Measurements from ENCODE around the gene GOLGA3.
A peak's percentile ranks its signal among the peaks of the same experiment; 100 is the strongest.
"Not testable (repeated sequence)": the region's sequence is repeated elsewhere in the genome, so short reads cannot be mapped to it uniquely, and the experiment has no call there.

GOLGA3 gene

GRCh38 chr12:132766380-132767085 is 62.1 kb downstream of the GOLGA3 start:
- peaks cover 42% of the 10 kb centered on the region for H3K4me1 Mint-ChIP-seq (ENCODE audit: low read depth)
- H3K27ac Mint-ChIP-seq = no peak overlapping the region
- no peak overlapping the region for H3K4me3 Mint-ChIP-seq
- H3K36me3 Mint-ChIP-seq = peaks cover 2% of the 10 kb centered on the region
- H3K27me3 Mint-ChIP-seq = no peaks in the 10 kb centered on the region
- no peaks in the 10 kb centered on the region for H3K9me3 Mint-ChIP-seq (ENCODE audit: low read depth)

GRCh38 chr12:132765361-132765760 is 63.3 kb downstream of the GOLGA3 start:
- Mint-ChIP-seq H3K9me3 (ENCODE audit: low read depth) (no peaks in the 10 kb centered on the region), H3K36me3 (peaks cover 4% of the 10 kb centered on the region), H3K27me3 (no peaks in the 10 kb centered on the region), H3K4me1 (ENCODE audit: low read depth) (peaks cover 41% of the 10 kb centered on the region), H3K27ac (no peak overlapping the region), H3K4me3 (no peak overlapping the region)

DNA sequence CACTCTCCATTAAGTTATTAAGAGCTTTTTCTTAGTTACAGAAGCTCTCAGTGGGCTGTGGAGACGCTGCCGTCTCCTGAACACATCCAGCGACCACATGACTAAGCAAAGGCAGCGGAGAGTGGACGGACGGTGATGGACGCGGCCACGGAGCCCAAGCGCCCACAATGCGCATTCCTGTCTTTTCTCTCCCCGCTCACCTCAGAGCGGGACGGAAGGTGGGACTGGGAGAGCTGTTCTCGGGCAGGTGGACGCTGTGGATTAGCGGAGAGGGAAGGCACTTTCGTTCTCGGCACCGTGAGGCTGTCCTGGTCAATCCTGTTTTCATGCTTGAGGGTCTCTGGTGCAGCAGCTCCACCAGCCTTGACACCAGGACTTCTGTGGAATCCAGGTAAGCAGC is 64.4 kb downstream of the GOLGA3 start:
- H3K36me3 Mint-ChIP-seq = peaks cover 5% of the 10 kb centered on the region
- H3K4me1 Mint-ChIP-seq (ENCODE audit: low read depth) = peaks cover 38% of the 10 kb centered on the region
- H3K27ac Mint-ChIP-seq = no peak overlapping the region
- no peak overlapping the region for H3K4me3 Mint-ChIP-seq
- H3K27me3 Mint-ChIP-seq = no peaks in the 10 kb centered on the region
- no peaks in the 10 kb centered on the region for H3K9me3 Mint-ChIP-seq (ENCODE audit: low read depth)

DNA sequence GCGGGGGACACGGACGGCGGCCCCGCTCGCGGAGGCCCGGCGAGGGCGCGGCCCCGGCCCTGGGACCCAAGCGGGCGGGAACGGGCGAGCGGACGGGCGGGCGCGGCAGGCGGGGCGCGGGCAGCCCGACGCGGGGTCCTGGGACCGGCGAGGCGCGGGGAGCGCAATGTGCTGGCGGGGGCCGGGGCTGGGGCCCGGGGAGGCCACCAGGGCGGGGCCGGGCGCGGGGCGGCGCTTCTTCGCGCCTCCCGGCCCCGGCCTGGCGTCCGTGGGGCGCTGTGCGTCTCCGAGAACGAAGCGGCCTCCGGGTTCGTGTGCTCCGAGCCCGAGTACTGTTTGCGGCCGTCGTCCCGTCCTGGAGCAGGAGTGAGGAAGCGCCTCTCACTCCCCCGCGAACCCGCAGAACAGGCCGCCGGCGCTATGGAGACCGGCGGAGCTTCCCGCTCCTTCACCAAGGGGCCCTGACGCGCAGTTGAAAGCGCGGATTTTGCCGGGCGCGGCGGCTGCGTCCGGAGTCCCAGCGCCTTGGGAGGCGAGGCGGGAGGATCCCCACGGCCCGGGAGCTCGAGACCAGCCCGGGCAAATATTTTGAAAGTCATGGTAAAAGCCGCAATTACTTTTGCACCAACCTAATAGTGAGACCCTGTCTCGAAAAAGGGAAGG is 66.6 kb downstream of the GOLGA3 start:
- H3K9me3 Mint-ChIP-seq (ENCODE audit: low read depth) = no peaks in the 10 kb centered on the region
- peak overlapping the region; percentile 66 for H3K27ac Mint-ChIP-seq
- peak overlapping the region; percentile 78 for H3K4me3 Mint-ChIP-seq
- no peaks in the 10 kb centered on the region for H3K27me3 Mint-ChIP-seq
- peaks cover 3% of the 10 kb centered on the region for H3K36me3 Mint-ChIP-seq
- peaks cover 23% of the 10 kb centered on the region for H3K4me1 Mint-ChIP-seq (ENCODE audit: low read depth)

- Mint-ChIP-seq H3K27me3 (no peaks in the 10 kb centered on the region), H3K27ac (peak within 1 kb of the TSS; percentile 98), H3K4me3 (peak within 1 kb of the TSS; percentile 99), H3K9me3 (ENCODE audit: low read depth) (no peaks in the 10 kb centered on the region), H3K4me1 (ENCODE audit: low read depth) (peaks cover 26% of the 10 kb centered on the region), H3K36me3 (peaks cover 3% of the 10 kb centered on the region)
Observed at GRCh38 chr12:132761032-132761920, 67.4 kb downstream of the GOLGA3 start, which contains the start of gene ANKLE2. TSS of gene ANKLE2 (minus strand) at chr12:132761832. CDS start at chr12:132761798, 34 bp downstream.

DNA sequence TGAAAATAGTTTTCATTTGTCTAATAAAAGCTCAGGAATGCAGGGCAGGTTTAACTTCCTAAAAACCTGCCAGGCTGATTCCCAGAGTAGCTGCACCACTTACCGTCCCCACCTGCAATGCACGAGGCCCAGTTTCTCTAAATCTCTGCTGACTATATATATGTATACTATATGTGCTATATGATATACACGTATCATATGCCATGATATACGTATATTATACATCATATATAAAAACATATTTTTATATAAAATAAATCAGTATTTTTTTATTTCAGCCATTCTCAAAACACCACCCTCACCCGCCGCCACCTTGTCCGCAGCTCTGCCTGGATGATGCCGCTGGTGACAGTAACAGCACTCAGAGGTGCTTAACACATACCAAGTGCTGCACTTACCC is 69.3 kb downstream of the GOLGA3 start:
- H3K27me3 Mint-ChIP-seq = no peaks in the 10 kb centered on the region
- H3K4me1 Mint-ChIP-seq (ENCODE audit: low read depth) = peaks cover 32% of the 10 kb centered on the region
- H3K9me3 Mint-ChIP-seq (ENCODE audit: low read depth) = no peaks in the 10 kb centered on the region
- no peak overlapping the region for H3K27ac Mint-ChIP-seq
- H3K36me3 Mint-ChIP-seq = peaks cover 3% of the 10 kb centered on the region
- H3K4me3 Mint-ChIP-seq = peak overlapping the region; percentile 47

- H3K27me3 Mint-ChIP-seq; H3K36me3 Mint-ChIP-seq; H3K4me3 Mint-ChIP-seq; H3K27ac Mint-ChIP-seq; H3K9me3 Mint-ChIP-seq (ENCODE audit: low read depth): not testable (repeated sequence)
- peaks cover 32% of the 10 kb centered on the region for H3K4me1 Mint-ChIP-seq (ENCODE audit: low read depth)
Observed at GRCh38 chr12:132758825-132759224, 69.8 kb downstream of the GOLGA3 start.

- H3K27ac Mint-ChIP-seq = peak overlapping the region; percentile 22
- no peak overlapping the region for H3K4me3 Mint-ChIP-seq
- H3K4me1 Mint-ChIP-seq (ENCODE audit: low read depth) = peaks cover 12% of the 10 kb centered on the region
- H3K27me3 Mint-ChIP-seq = no peaks in the 10 kb centered on the region
- no peaks in the 10 kb centered on the region for H3K9me3 Mint-ChIP-seq (ENCODE audit: low read depth)
- no peaks in the 10 kb centered on the region for H3K36me3 Mint-ChIP-seq
Observed at GRCh38 chr12:132754160-132754932, 74.3 kb downstream of the GOLGA3 start.

DNA sequence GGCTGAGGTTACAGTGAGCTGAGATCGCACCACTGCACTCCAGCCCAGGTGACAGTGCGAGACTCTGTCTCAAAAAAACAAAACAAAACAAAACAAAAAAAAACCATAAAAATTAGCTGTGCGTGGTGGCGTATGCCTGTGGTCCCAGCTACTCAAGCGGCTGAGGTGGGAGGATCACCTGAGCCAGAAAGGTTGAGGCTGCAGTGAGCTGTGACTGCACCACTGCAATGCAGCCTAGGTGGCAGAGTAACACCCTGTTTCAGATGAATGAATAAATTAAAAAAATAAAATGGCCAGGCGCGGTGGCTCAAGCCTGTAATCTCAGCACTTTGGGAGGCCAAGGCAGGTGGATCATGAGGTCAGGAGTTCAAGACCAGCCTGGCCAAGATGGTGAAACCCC is 75.0 kb downstream of the GOLGA3 start:
- peaks cover 10% of the 10 kb centered on the region for H3K4me1 Mint-ChIP-seq (ENCODE audit: low read depth)
- H3K36me3 Mint-ChIP-seq; H3K4me3 Mint-ChIP-seq; H3K27ac Mint-ChIP-seq; H3K9me3 Mint-ChIP-seq (ENCODE audit: low read depth); H3K27me3 Mint-ChIP-seq: not testable (repeated sequence)

- peaks cover 4% of the 10 kb centered on the region for H3K4me1 Mint-ChIP-seq (ENCODE audit: low read depth)
- peaks cover 7% of the 10 kb centered on the region for H3K36me3 Mint-ChIP-seq
- no peak overlapping the region for H3K27ac Mint-ChIP-seq
- no peaks in the 10 kb centered on the region for H3K27me3 Mint-ChIP-seq
- H3K9me3 Mint-ChIP-seq (ENCODE audit: low read depth) = no peaks in the 10 kb centered on the region
- H3K4me3 Mint-ChIP-seq = no peak overlapping the region
Observed at GRCh38 chr12:132748319-132748718, 80.3 kb downstream of the GOLGA3 start.

GRCh38 chr12:132747896-132748295 is 80.8 kb downstream of the GOLGA3 start:
- H3K27ac Mint-ChIP-seq = no peak overlapping the region
- H3K4me3 Mint-ChIP-seq = no peak overlapping the region
- no peaks in the 10 kb centered on the region for H3K27me3 Mint-ChIP-seq
- H3K36me3 Mint-ChIP-seq = peaks cover 9% of the 10 kb centered on the region
- no peaks in the 10 kb centered on the region for H3K9me3 Mint-ChIP-seq (ENCODE audit: low read depth)
- H3K4me1 Mint-ChIP-seq (ENCODE audit: low read depth) = peaks cover 5% of the 10 kb centered on the region

GRCh38 chr12:132747395-132747794 is 81.3 kb downstream of the GOLGA3 start:
- Mint-ChIP-seq H3K4me1 (ENCODE audit: low read depth) (peaks cover 5% of the 10 kb centered on the region), H3K4me3 (no peak overlapping the region), H3K27ac (no peak overlapping the region), H3K27me3 (no peaks in the 10 kb centered on the region), H3K36me3 (peaks cover 14% of the 10 kb centered on the region), H3K9me3 (ENCODE audit: low read depth) (no peaks in the 10 kb centered on the region)

- Mint-ChIP-seq H3K27ac (no peak overlapping the region), H3K9me3 (ENCODE audit: low read depth) (no peaks in the 10 kb centered on the region), H3K4me1 (ENCODE audit: low read depth) (peaks cover 5% of the 10 kb centered on the region), H3K27me3 (no peaks in the 10 kb centered on the region), H3K36me3 (peaks cover 14% of the 10 kb centered on the region), H3K4me3 (no peak overlapping the region)
Observed at GRCh38 chr12:132746613-132747012, 82.1 kb downstream of the GOLGA3 start.

DNA sequence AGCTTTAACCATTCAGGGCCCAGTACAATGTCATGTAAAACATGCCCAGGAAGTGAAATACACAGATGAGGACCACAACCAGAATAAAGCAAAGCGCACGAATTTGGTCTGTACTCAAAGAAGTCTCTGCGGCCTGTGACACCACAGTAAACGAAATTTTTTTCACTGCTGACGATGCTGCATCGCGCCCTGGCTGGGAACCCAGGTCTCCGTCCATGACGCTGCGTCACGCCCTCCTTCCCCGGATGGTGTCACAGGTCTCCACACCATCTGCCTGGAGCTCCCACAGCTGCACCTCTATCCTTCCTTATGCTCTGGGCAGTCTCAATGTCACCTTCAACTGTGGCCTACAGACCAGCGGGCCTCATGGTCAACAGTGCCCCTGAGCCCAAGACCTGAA is 84.8 kb downstream of the GOLGA3 start:
- Mint-ChIP-seq H3K4me1 (ENCODE audit: low read depth) (peaks cover 5% of the 10 kb centered on the region), H3K27ac (no peak overlapping the region), H3K4me3 (no peak overlapping the region), H3K27me3 (no peaks in the 10 kb centered on the region), H3K36me3 (peaks cover 14% of the 10 kb centered on the region), H3K9me3 (ENCODE audit: low read depth) (no peaks in the 10 kb centered on the region)

All from activated naive CD8-positive, alpha-beta T cell (primary cell).